HTERT RPE-1 (cell line): ENCODE measurements around the gene MEGF11.

Source experiments
- in situ Hi-C: fragments of 300-500 bp; cut with MboI; formaldehyde crosslinking; loops from 4 replicates; pipeline ENCODE4 v1.14.3; 2020; ENCODE audit warnings: low sequenced_read_pairs

The MEGF11 gene

GRCh38 chr15:66147440-66147839 lies 106.1 kb downstream of the MEGF11 start:
- in situ Hi-C loops, result no loop called here

GRCh38 chr15:66145726-66146182 lies 107.8 kb downstream of the MEGF11 start:
- in situ Hi-C loops, result no loop called here

GRCh38 chr15:66144978-66145725 lies 108.4 kb downstream of the MEGF11 start:
- in situ Hi-C loops, result no loop called here

DNA sequence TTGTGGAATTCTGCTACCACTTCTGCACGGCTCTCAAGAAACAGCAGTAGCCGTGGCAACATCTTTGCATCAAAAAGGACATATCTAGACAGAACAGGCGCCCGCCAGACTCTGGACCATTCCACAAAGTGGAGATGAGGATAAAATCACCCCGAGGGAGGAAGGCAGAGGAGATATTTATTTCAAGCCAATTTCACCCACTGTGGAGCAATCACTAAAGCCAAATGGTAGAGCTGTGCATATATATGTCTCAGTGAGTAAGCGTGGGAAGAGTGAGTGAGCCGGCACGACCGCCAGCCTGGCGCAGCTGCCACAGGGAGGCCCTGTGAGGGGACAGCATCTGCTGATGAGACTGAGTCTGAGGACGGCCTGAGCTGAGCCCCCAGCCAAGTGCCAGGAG lies 111.3 kb downstream of the MEGF11 start:
- in situ Hi-C loops, result no loop called here

- in situ Hi-C loops, result no loop called here
Measured at GRCh38 chr15:66139591-66140207, 113.9 kb downstream of the MEGF11 start.

DNA sequence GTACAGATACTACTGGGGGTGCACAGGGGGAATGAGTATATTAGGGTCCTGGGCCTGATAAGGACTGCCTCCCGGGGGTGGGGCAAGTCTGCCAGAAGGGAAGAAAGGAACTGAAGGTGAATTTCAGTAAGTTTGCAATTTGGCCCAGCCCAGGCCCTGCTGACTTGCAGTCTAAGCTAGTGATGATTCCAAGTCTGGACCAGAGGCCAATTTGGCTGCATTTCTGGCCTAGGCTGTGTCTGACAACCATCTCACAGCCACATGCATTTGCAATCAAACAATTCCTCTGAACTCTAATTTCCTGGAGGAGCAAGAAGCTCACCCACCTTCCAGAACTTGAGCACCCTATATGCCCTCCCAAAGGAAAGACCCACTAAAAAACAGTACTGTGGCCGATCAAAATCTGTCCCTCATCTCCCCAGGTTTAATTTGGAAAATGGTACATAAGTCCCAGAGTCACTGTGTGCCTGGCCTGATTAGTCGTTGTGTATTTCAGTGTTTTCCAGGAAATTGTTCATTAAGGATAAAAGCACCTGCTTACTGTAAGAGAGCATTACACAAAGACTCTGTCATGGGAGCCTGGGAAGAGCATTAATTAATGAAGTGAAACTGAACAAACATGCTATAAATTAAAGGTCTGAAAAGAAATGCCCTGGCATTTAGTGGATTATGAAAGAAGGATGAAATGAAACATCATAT lies 114.5 kb downstream of the MEGF11 start:
- in situ Hi-C loops, result no loop called here

DNA sequence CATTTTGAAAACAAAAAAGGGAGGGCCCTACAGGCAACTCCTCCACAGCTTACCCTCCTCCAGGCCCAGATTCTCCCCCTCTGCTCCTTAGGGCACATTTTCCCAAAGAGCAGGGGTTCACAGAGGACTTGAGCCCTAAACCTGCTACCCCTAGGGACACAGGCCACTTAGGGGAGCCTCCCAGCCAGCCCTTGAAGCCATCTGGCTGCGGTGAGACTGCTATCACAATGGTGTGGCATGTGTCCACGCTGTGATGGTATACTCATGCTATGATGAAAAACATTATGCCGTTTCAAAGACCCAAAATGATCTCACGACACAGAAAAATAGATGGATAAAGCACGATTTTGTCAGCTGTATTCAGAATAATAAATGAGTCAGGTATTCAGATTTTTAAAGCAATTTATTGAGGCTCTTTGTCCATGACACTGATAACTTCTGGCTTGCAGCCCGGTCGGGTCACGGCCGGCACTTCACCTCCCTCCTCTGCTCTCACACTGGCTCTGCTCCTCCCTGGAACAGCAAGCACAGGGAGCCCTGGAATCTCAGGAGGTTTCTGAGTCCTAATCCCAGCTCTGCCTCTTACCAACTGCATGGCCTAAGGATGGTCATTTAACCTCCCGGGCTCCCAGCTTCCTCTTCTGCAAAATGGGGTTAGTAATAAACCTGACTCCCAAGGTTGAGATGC lies 115.3 kb downstream of the MEGF11 start:
- in situ Hi-C loops, result no loop called here

GRCh38 chr15:66136948-66137347 lies 116.6 kb downstream of the MEGF11 start:
- in situ Hi-C loops, result no loop called here

DNA sequence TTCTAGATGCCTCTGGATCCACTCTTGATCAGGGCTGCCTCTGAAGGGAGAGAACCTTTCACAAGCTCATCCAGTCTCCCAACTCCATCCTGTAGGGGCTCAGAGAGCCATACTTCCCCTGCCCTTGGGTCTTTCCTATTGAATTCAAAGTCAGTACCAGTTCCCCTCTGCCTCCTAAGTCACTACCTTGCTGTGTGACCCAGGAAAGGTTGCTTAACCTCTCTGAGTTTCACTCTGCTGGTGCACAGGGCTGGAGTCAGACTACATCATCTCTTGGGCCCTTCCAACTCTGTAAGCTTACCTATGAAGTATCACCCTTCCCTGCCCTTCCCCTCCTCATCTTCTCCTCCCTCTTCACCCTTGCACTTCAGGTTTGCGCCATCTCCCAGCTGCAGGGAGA lies 117.9 kb downstream of the MEGF11 start:
- in situ Hi-C loops, result no loop called here

DNA sequence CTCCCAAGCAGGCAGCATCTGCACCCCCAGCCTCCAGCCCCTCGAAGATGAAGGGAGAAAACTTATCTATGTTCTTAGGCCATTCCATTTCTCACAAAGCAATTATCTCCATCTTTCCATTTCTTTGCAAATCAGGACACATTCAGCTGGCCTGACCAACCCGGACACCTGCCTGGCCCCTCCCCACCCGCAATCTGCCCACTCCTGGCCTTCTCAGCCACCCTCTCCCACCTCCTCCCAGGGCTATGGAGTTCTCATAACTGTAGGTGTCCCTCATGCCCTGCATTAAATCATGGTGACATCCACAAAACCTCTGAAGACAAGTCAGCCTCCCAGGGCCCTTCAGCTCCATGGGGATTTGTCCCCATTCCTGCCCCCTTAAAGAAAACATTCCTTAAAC lies 119.3 kb downstream of the MEGF11 start:
- in situ Hi-C loops, result no loop called here

- in situ Hi-C loops, result no loop called here
Measured at GRCh38 chr15:66133247-66133885, 120.2 kb downstream of the MEGF11 start.

DNA sequence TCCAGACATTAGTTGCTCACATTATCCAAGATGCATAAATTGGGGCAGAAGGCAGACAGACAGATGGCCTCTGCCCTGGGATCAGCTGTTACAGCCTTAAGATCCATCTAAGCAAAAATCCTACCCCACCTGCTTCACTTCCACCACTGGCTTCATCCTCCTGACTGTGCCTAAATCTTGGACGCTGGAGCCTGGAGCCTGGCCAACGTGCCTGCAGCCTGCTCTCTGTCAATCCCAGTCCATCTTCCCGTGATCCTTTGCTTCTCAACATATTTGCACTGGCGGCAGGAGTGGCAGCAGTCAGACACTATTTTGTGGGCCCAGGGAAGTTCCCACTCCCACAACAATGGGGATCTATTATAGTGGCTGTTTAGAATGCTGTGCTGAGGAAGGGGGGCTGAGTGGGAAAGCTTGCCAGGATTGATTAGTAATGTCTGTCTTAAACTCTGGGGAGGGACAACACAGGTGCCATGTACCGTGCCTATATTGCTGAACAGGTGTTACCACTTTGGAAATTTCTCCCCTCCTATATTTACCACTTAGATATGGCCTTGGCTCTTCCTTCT lies 121.2 kb downstream of the MEGF11 start:
- in situ Hi-C loops, result no loop called here

- in situ Hi-C loops, result no loop called here
Measured at GRCh38 chr15:66131831-66132230, 121.7 kb downstream of the MEGF11 start.

- in situ Hi-C loops, result no loop called here
Measured at GRCh38 chr15:66131200-66131599, 122.3 kb downstream of the MEGF11 start.

- in situ Hi-C loops, result no loop called here
Measured at GRCh38 chr15:66130496-66131034, 123.0 kb downstream of the MEGF11 start.

DNA sequence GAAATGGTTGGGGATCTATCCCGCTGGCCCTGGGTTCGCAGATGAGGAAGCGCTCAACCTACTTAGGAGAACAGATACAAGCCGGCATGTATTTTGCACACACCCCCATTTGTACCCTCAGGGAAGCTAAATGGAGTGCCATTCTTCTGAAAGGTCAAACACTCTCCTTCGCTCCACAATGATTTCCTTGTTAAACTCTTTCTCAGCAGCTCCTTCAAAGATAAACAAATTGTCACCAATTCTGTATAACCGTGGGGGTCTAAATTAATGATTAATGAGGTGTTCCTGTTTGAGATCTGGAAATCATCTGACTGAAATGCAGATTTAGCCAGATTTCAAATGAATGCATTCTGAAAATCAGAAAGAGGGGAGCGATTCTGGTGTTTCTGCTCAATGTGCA lies 124.0 kb downstream of the MEGF11 start:
- in situ Hi-C loops, result no loop called here

- in situ Hi-C loops, result no loop called here
Measured at GRCh38 chr15:66128116-66128680, 125.4 kb downstream of the MEGF11 start.

DNA sequence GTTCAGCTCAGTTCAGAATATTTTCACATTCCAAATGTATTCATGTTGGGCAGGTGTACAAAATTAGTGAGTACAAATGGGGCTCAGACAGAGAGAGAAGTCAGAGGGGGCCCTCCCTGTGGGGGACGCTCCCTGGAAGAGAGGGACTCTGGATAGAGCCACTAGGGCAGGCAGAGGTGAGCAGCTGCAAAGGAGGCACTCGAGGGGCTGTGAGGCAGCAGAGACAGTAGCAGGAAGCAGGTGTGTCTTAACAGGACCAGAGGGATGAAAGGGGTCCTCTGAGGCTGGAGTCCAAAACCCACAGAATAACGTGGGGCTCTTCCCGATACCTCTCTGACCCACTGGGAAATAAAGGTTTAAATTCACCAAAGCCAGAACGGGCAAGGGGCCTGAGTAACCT lies 127.1 kb downstream of the MEGF11 start:
- in situ Hi-C loops, result no loop called here

DNA sequence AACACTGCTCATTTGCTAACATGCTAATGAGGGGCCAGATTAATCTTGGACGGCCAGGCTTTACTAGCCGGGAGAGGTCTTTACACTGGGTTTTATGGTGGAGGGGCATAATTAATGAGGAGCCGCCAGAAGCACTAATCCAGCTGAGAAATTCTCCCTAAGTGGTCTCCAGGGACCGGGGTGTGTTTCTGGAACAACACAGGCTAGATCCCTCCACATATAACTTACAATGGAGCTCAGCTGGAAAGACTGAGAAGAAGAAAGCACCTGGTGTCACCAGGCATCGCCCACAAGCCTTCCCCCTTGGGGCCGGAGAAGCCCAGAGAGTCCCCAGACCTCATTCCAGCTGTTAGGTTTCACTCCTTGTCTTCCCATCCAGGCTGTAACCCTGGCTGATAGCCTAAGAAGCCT lies 127.5 kb downstream of the MEGF11 start:
- in situ Hi-C loops, result no loop called here

DNA sequence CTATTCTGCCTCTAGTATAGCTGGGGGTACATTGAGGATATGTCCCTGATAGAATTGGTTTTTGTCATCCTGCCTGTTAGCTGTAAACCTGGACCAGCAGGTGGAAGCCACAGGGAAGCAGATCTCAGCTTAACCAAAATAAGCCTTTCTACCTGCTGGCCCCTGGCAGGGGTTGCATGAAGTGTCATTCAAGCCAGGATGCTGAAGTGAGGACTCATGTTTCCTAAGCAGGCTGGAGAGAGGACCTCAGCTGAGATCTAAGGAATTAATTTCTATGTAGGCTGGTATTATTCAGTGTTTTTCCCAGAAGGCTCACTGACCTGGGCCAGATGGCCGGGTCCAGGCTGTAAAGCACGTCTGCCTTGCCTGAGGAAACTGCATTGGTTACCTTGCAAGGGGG lies 128.9 kb downstream of the MEGF11 start:
- in situ Hi-C loops, result no loop called here
